GM12878 (cell line): ENCODE measurements around the gene MEX3C. TPM values are rescaled to one million over a fixed set of nuclear protein-coding genes. Genes with fewer than 3 reads are reported as not detected.

Experiments
- ASH2L ChIP-seq: fragments of 300-600, 200-600 bp; sonication (generic); IDR thresholded peaks from 2 replicates; pipeline ENCODE4 v1.6.1; 2017; ENCODE audit warnings: low read depth, mild to moderate bottlenecking, borderline replicate concordance
- ATF7 ChIP-seq: fragments of 450-650 bp; IDR thresholded peaks from 2 replicates; pipeline ENCODE4 v1.6.1; 2016; ENCODE audit warnings: low read depth, mild to moderate bottlenecking
- CHD2 ChIP-seq: IDR thresholded peaks from 2 replicates; pipeline ENCODE4 v1.6.1; 2011; ENCODE audit warnings: low read depth, low read length, improper control_type of control experiment, borderline replicate concordance
- EGR1 ChIP-seq, 2 experiments: IDR thresholded peaks; 1 replicate in 1 of 2; 2 replicates in 1 of 2; pipeline ENCODE4 v1.6.1; 2011 to 2012; ENCODE audit warnings: low read depth in 2 of 2, low read length in 2 of 2, borderline replicate concordance in 1 of 2, mild to moderate bottlenecking in 1 of 2, moderate library complexity in 1 of 2
- GABPA ChIP-seq: IDR thresholded peaks from 2 replicates; pipeline ENCODE4 v1.6.1; 2014; ENCODE audit warnings: antibody characterized with exemption, low read depth, mild to moderate bottlenecking, inconsistent platforms
- HCFC1 ChIP-seq: fragments of 150-350 bp; IDR thresholded peaks from 2 replicates; pipeline ENCODE4 v1.6.1; 2014; ENCODE audit warnings: low read length
- HDGF ChIP-seq: fragments of 450-650 bp; IDR thresholded peaks from 2 replicates; pipeline ENCODE4 v1.6.1; 2016; ENCODE audit warnings: antibody characterized with exemption
- IKZF2 ChIP-seq, 2 experiments: fragments of 450-650 bp; IDR thresholded peaks; 2 replicates each; pipeline ENCODE4 v1.6.1; 2017; ENCODE audit warnings: mild to moderate bottlenecking in 2 of 2, moderate library complexity in 2 of 2
- IRF4 ChIP-seq: IDR thresholded peaks from 2 replicates; pipeline ENCODE4 v1.6.1; 2011; ENCODE audit warnings: low read depth, low read length
- KDM1A ChIP-seq: fragments of 200-600 bp; sonication (generic); IDR thresholded peaks from 2 replicates; pipeline ENCODE4 v1.6.1; 2016; ENCODE audit warnings: borderline replicate concordance
- MTA2 ChIP-seq: fragments of 450-650 bp; IDR thresholded peaks from 2 replicates; pipeline ENCODE4 v1.6.1; 2016; ENCODE audit warnings: low read depth, mild to moderate bottlenecking, moderate library complexity
- NFIC ChIP-seq: IDR thresholded peaks from 2 replicates; pipeline ENCODE4 v1.6.1; 2012; ENCODE audit warnings: low read depth, mild to moderate bottlenecking, inconsistent platforms, low read length, moderate library complexity
- PAX5 ChIP-seq: IDR thresholded peaks from 2 replicates; pipeline ENCODE4 v1.6.1; 2011; ENCODE audit warnings: low read depth, low read length, borderline replicate concordance
- POU2F2 ChIP-seq: IDR thresholded peaks from 3 replicates; pipeline ENCODE4 v1.6.1; 2011; ENCODE audit warnings: low read depth, mild to moderate bottlenecking, low read length, borderline replicate concordance
- RAD51 ChIP-seq: fragments of 450-650 bp; IDR thresholded peaks from 2 replicates; pipeline ENCODE4 v1.6.1; 2016; ENCODE audit warnings: moderate library complexity, mild to moderate bottlenecking, inconsistent platforms
- RB1 ChIP-seq: fragments of 450-650 bp; formaldehyde crosslinking; IDR thresholded peaks from 2 replicates; pipeline ENCODE4 v1.6.1; 2017; ENCODE audit warnings: mild to moderate bottlenecking, borderline replicate concordance
- SMARCA5 ChIP-seq: fragments of 450-650 bp; IDR thresholded peaks from 2 replicates; pipeline ENCODE4 v1.6.1; 2017; ENCODE audit warnings: mild to moderate bottlenecking
- SUPT20H ChIP-seq: IDR thresholded peaks from 2 replicates; pipeline ENCODE4 v1.6.1; 2011; ENCODE audit warnings: low read depth, mild to moderate bottlenecking, low read length, moderate library complexity, borderline replicate concordance; ENCODE audit not compliant: control insufficient read depth
- TCF3 ChIP-seq: IDR thresholded peaks from 2 replicates; pipeline ENCODE4 v1.6.1; 2012; ENCODE audit warnings: low read depth, mild to moderate bottlenecking, low read length, borderline replicate concordance; ENCODE audit not compliant: insufficient read depth
- ZNF207 ChIP-seq: fragments of 450-650 bp; IDR thresholded peaks from 2 replicates; pipeline ENCODE4 v1.6.1; 2014; ENCODE audit warnings: antibody characterized with exemption, mild to moderate bottlenecking, borderline replicate concordance
- ZNF384 ChIP-seq: IDR thresholded peaks from 2 replicates; pipeline ENCODE4 v1.6.1; 2012; ENCODE audit warnings: low read depth, mild to moderate bottlenecking, low read length, improper control_type of control experiment, borderline replicate concordance
- ZNF622 ChIP-seq: fragments of 450-650 bp; IDR thresholded peaks from 2 replicates; pipeline ENCODE4 v1.6.1; 2017; ENCODE audit warnings: mild to moderate bottlenecking, inconsistent platforms
- polyA plus RNA-seq, 11 experiments: library from polyadenylated mRNA; depleted of rRNA in 4 of 11; unstranded in 6 of 11; stranded (reverse) in 5 of 11; fragments of >200 nt; fragmentation: Nextera tagmentation in 4 of 11; fragmentation: Illumina TruSeq in 1 of 11; extraction: Ambion mirVana in 4 of 11; extraction: Trizol in 1 of 11; gene quantifications; 1 replicate in 1 of 11; 2 replicates in 10 of 11; pipeline versions ENCODE4 v1.2.1 to v1.2.3, GENCODE V29; 2011 to 2016; ENCODE audit warnings: inconsistent platforms in 2 of 11, missing spikeins in 2 of 11, low read depth in 1 of 11
- total RNA-seq, 4 experiments: library from RNA; depleted of rRNA in 3 of 4; stranded (reverse); fragments of >200 nt in 3 of 4; fragmentation: Illumina TruSeq in 1 of 4; extraction: Trizol in 1 of 4; gene quantifications; 2 replicates each; pipeline versions ENCODE4 v1.2.1 to v1.2.3, GENCODE V29; 2013 to 2021
- TF ChIP-seq, protein P1 (sequence below): IDR thresholded peaks from 2 replicates; pipeline ENCODE4 v1.6.1; 2011; ENCODE audit warnings: borderline replicate concordance, low read depth, mild to moderate bottlenecking, moderate library complexity, low read length; ENCODE audit not compliant: insufficient read depth, poor library complexity, severe bottlenecking
- TF ChIP-seq, protein P2 (sequence below): fragments of 450-650 bp; formaldehyde crosslinking; IDR thresholded peaks from 2 replicates; pipeline ENCODE4 v1.4.0; 2022; ENCODE audit warnings: mild to moderate bottlenecking, moderate library complexity
- TF ChIP-seq, protein P3 (sequence below): fragments of 450-650 bp; formaldehyde crosslinking; IDR thresholded peaks from 2 replicates; pipeline ENCODE4 v1.4.0; 2020; ENCODE audit warnings: mild to moderate bottlenecking, moderate library complexity

Gene MEX3C
- total and polyA plus RNA-seq, 10 of the 15 experiments (the other 5 are each of a cell fraction or from before 2014, with no cell fraction given): 6.7 to 48.8 (median 21.3) TPM

DNA sequence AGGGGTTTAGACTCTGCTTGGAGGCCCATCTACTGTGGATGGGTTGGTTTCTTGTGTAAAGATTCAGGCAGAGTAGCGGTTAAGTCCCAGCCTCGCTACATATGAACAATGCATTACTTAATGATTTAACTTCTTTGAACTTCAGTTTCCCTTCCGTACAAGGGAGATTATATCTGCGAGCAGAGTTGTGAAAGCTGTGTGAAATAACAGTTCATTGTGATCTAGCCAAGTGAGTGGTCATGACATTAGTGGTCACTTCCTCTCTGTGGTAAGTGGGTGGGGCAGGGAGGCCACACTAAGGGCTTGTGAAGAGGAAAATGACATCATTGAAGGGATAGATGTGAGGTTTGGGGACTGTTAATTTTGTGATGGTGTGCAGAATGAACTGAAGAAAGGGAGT lies 14.1 kb upstream of the MEX3C start (continued):
- TF ChIP-seq SUPT20H (no peak), HCFC1 (no peak), ZNF384 (no peak), ASH2L (no peak), GABPA (peak; percentile 57; the same call in 1 of the 2 replicates), SMARCA5 (no peak), ATF7 (peak; percentile 99), ZNF207 (no peak), HDGF (no peak), NFIC (peak; percentile 84; the same call in 1 of the 2 replicates), RB1 (no peak), IKZF2 (IDR thresholded peaks at IDR 0.05) (peak; percentile 85 to 87), EGR1 (IDR thresholded peaks at IDR 0.05; ENCODE audit: borderline replicate concordance in 1 of 2, low read depth in 2 of 2, low read length in 2 of 2) (0 out of 3 replicates have a peak, but pooled peaks of 1 of the 2 experiments have one; percentile 26), IRF4 (peak; percentile 77; the same call in 1 of the 2 replicates), CHD2 (peak; percentile 62; the same call in 1 of the 2 replicates), RAD51 (no peak), KDM1A (no peak), PAX5 (peak; percentile 65; the same call in 1 of the 2 replicates), MTA2 (peak; percentile 96), ZNF622 (no peak), POU2F2 (peak; percentile 37; the same call in 1 of the 3 replicates), TCF3 (no peak)
- TF ChIP-seq, protein P1, sequence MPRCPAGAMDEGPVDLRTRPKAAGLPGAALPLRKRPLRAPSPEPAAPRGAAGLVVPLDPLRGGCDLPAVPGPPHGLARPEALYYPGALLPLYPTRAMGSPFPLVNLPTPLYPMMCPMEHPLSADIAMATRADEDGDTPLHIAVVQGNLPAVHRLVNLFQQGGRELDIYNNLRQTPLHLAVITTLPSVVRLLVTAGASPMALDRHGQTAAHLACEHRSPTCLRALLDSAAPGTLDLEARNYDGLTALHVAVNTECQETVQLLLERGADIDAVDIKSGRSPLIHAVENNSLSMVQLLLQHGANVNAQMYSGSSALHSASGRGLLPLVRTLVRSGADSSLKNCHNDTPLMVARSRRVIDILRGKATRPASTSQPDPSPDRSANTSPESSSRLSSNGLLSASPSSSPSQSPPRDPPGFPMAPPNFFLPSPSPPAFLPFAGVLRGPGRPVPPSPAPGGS: peak; percentile 36
- TF ChIP-seq, protein P2, sequence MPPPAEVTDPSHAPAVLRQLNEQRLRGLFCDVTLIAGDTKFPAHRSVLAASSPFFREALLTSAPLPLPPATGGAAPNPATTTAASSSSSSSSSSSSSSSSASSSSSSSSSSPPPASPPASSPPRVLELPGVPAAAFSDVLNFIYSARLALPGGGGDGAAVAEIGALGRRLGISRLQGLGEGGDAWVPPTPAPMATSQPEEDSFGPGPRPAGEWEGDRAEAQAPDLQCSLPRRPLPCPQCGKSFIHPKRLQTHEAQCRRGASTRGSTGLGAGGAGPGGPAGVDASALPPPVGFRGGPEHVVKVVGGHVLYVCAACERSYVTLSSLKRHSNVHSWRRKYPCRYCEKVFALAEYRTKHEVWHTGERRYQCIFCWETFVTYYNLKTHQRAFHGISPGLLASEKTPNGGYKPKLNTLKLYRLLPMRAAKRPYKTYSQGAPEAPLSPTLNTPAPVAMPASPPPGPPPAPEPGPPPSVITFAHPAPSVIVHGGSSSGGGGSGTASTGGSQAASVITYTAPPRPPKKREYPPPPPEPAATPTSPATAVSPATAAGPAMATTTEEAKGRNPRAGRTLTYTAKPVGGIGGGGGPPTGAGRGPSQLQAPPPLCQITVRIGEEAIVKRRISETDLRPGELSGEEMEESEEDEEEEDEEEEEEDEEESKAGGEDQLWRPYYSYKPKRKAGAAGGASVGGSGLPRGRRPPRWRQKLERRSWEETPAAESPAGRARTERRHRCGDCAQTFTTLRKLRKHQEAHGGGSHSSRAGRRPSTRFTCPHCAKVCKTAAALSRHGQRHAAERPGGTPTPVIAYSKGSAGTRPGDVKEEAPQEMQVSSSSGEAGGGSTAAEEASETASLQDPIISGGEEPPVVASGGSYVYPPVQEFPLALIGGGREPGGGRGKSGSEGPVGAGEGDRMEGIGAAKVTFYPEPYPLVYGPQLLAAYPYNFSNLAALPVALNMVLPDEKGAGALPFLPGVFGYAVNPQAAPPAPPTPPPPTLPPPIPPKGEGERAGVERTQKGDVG (CRISPR knock-in tag): no peak
- TF ChIP-seq, protein P3, sequence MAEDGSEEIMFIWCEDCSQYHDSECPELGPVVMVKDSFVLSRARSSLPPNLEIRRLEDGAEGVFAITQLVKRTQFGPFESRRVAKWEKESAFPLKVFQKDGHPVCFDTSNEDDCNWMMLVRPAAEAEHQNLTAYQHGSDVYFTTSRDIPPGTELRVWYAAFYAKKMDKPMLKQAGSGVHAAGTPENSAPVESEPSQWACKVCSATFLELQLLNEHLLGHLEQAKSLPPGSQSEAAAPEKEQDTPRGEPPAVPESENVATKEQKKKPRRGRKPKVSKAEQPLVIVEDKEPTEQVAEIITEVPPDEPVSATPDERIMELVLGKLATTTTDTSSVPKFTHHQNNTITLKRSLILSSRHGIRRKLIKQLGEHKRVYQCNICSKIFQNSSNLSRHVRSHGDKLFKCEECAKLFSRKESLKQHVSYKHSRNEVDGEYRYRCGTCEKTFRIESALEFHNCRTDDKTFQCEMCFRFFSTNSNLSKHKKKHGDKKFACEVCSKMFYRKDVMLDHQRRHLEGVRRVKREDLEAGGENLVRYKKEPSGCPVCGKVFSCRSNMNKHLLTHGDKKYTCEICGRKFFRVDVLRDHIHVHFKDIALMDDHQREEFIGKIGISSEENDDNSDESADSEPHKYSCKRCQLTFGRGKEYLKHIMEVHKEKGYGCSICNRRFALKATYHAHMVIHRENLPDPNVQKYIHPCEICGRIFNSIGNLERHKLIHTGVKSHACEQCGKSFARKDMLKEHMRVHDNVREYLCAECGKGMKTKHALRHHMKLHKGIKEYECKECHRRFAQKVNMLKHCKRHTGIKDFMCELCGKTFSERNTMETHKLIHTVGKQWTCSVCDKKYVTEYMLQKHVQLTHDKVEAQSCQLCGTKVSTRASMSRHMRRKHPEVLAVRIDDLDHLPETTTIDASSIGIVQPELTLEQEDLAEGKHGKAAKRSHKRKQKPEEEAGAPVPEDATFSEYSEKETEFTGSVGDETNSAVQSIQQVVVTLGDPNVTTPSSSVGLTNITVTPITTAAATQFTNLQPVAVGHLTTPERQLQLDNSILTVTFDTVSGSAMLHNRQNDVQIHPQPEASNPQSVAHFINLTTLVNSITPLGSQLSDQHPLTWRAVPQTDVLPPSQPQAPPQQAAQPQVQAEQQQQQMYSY (CRISPR knock-in tag): no peak
